Right ventricle myocardium inferior (tissue), 1 donor: ENCODE measurements around the gene COL4A1. TPM values are rescaled to one million over a fixed set of nuclear protein-coding genes. Genes with fewer than 3 reads are reported as not detected.

Source experiments
- ATAC-seq: fragments of 200-7000 bp; cut with Tn5 transposase; one replicate; pipeline ENCODE4 v1.9.1; 2020; ENCODE audit warnings: mild to moderate bottlenecking, moderate library complexity
- DNase-seq: peaks from one replicate; pipeline ENCODE4 v3.0.0; 2021; ENCODE audit errors: missing footprints
- intact Hi-C: fragments of 100-400 bp; cut with DNase I; formaldehyde crosslinking; loops from one replicate; pipeline ENCODE4 v1.11.0; 2022
- total RNA-seq: library from RNA; stranded (reverse); fragmentation: NEBNext Ultra II Directional; extraction: Animal tissue kit (Norgen Biotek cat#: 25700); gene quantifications from one replicate; pipeline ENCODE4 v1.2.1, GENCODE V29; 2021
- donor health status: DM: no; HTN: yes; CAD: no; lungs with severe emphysema.

Gene COL4A1
- total RNA-seq, 1 donor from 2014 or later = 128 TPM

DNA sequence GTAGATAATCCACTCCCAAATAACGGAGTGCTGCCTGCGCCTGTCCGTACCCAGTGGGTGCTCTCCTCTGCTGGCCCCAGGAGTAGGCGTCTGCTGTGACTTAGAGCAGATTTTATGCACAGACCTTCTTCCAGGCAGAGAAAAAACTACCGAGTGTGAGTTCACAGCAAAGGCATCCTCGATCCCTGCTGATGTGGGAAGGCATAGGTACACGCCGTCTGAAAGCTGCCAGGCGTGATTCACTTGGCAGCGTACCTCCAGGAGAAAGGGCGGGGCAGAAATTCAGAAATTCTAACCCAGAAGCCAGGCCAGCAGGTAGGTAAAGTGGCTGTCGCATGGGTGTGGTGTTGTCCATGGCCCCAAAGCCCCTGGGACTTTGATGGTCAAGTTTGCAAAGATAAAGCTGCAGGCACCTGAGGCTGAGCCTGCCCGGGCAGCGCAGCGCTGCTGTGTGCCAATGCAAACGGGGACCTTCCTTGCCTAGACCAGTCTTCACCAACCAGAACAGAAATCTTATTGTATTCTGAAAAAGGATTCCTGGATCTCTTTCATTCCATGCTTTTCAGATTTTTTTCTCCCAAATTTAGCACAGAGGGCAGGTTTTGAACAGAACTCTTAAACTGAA, 36.4 kb upstream of the COL4A1 start:
- intact Hi-C loops = loop anchor here (5.0 kb wide), 1 partner anchor 36 kb away; the partner anchor contains the start of genes COL4A1 and COL4A2
- no peak for DNase-seq
- no peak for ATAC-seq

DNA sequence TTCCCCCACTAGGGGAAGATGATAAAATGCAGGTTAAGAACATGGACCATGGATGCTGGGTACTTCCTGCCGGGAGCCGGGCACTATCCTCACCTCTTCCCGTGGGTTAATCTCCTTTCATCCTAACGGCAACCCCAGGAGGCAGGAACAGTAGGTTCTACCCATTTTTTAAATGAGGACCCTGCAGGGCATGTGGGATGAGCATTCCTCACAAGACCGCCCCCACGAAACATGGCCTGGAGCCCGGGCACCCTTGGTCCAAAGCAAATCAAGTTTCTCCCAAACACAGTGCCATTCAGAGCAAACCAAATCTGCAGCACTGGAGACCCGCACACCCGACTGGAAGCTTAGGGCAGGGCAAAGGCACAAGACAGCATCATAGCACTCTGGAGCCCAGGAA, 35.5 kb upstream of the COL4A1 start:
- DNase-seq = no peak
- intact Hi-C loops = loop anchor here (5.0 kb wide), 1 partner anchor 35 kb away; the partner anchor contains the start of genes COL4A1 and COL4A2
- ATAC-seq = no peak

DNA sequence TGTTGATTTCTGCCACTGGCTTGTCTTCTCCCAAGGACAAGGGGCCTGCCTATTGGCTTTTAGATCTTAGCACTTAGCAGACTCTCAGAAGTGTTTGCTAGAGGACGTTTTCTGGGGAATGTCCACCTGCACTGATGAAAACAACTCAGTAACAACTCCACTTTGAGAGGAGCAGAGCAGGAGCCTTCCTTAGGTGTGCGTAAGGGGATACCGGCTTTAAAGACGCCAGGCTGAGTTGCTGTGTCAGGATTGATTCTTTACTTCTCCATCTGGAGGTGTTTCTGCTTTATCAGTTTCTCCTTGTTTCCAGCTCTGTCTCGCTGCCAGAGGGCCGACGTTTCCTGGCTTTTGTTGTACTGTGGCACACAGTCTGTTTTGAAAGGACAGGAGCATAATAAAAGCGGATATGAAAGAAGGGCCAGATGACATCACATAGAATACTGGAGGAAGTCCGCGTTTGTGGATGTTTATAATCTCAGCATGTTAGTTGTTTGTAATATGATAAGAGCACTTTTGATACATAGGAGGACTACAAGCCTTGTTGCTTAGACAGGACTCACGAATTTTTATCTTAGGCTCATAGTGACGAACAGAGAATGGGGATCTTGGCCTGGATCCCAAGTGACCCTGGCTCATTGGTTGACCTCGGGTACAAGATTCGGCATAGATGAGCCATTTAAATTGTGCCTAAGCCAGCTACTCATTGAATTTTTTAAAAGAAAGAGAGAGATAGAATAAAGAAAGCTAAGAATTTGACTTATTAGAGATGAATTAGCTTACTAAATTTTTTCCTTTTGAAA, 34.7 kb upstream of the COL4A1 start:
- no peak for ATAC-seq
- intact Hi-C loops = loop anchor here (5.0 kb wide), 1 partner anchor 34 kb away; the partner anchor contains the start of genes COL4A1 and COL4A2
- no peak for DNase-seq

GRCh38 chr13:110340812-110341444, 34.0 kb upstream of the COL4A1 start:
- ATAC-seq (peak; percentile 50), DNase-seq (peak; percentile 91)
- intact Hi-C loops = loop anchor here (5.0 kb wide), 1 partner anchor 34 kb away; the partner anchor contains the start of genes COL4A1 and COL4A2

GRCh38 chr13:110339975-110340550, 33.1 kb upstream of the COL4A1 start:
- intact Hi-C loops = loop anchor here (5.0 kb wide), 1 partner anchor 33 kb away; the partner anchor contains the start of genes COL4A1 and COL4A2
- DNase-seq = no peak

DNA sequence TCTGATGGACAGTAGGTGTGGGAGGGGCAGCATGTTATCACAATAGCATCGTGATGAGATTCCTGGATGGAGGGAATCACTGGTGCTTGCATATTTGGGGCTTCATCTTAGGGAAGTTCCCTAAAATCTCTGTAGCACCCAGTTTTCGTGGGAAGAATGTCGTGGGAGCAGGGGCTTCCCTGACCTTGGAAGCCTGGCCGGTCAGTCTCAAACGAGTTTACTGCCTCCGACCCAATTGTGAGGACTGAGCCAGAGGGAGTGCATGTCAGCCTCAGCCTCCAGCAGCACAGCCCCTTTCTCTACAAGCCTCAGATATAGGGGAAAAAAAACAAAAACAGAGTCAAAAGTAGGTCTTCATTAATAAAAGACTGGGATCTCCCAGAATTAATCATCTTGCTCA, 32.3 kb upstream of the COL4A1 start:
- intact Hi-C loops = no loop called here
- ATAC-seq (no peak), DNase-seq (no peak)

More at GRCh38 chr13:110339975-110340550, 33.1 kb upstream of the COL4A1 start:
- ATAC-seq = no peak

DNA sequence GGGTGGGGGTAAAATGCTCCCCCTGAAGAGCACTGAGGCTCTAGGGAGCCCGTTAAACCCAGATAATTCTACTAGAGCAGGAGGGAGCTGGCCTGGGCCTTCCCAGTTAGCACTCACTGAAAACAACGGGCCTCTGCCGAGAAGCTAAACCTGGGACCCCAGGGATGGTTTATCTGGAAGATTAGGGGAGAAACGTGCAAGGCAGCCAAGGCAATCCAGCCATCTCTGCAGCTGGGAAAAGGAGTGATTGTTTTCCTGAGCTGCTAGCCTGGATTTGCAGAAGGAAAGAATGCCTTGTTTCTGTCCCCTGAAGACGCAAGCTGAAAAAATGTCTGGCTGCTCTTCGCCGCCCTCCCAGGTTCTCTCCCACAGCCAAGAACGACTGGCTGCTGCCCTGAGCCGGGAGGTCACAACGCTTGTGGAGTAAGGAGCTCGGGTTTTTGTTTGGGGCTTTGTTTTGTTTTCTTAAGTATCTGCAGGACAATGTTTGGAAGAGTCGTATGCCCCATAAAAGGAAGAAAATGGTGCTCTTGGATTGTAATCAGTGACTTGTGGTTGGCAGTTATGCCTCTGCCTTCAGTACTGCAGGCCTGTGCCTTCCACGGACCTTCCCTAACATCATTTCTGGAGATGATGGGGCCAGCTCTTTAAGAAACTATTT, 31.6 kb upstream of the COL4A1 start:
- ATAC-seq (peak; percentile 86), DNase-seq (peak; percentile 81)
- intact Hi-C loops = no loop called here

- intact Hi-C loops = no loop called here
- ATAC-seq (no peak), DNase-seq (no peak)
Observed at GRCh38 chr13:110337247-110337646, 30.3 kb upstream of the COL4A1 start.

- ATAC-seq (no peak), DNase-seq (no peak)
- intact Hi-C loops = no loop called here
Observed at GRCh38 chr13:110336681-110337080, 29.7 kb upstream of the COL4A1 start.

GRCh38 chr13:110336108-110336507, 29.2 kb upstream of the COL4A1 start:
- intact Hi-C loops = no loop called here
- ATAC-seq = no peak
- DNase-seq = no peak

DNA sequence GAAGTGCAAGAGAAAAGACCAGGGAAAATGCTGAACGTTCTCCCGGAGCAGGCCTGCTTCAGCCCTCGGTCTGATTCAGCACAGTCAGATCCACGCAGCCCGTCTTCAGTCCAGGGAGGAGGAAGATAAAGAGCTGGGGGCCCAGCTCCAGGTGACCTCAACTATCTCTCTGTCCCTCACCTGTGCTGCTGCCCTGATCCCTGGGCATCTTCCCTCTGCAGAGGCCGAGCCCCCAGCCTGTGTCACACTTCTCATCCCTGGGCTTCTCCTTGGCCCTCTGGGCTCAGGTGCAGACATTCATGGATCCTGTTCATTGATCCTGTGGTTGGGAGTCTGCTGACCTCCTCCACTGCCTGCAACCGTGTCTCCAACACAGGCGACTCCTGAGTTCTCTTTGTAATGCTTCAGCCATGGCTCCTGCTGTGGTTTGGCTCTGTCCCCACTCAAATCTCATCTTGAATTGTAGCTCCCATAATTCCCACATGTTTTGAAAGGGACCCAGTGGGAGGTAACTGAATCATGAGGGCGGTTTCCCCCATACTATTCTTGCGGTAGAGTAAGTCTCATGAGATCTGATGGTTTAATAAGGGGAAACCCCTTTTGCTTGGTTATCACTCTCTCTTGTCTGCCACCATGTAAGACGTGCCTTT, 28.0 kb upstream of the COL4A1 start:
- ATAC-seq (no peak), DNase-seq (no peak)
- intact Hi-C loops = no loop called here

GRCh38 chr13:110334256-110334655, 27.3 kb upstream of the COL4A1 start:
- DNase-seq (no peak), ATAC-seq (no peak)
- intact Hi-C loops = no loop called here

GRCh38 chr13:110333837-110334236, 26.9 kb upstream of the COL4A1 start:
- no peak for DNase-seq
- intact Hi-C loops = no loop called here
- ATAC-seq = no peak

GRCh38 chr13:110332750-110333149, 25.8 kb upstream of the COL4A1 start:
- DNase-seq (no peak), ATAC-seq (no peak)
- intact Hi-C loops = no loop called here

DNA sequence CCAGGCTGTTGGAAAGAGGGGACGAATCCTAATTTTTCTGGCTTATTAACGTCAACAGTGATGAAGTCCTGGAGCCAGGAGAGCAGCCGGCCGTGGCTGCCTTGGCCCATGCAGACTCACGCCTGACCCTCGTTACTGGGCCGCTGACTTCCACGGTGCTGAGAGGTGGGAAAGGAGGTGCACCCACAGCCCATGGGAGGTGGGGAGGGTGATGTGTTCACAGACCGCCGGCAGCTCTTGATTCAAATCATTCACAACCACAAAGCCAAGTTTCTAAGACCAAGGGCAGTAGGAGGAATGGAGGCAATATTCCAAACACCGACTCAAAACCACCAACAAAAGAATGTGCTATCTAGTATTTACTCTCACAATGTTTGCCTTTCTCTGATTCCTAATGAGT, 24.4 kb upstream of the COL4A1 start:
- ATAC-seq (no peak), DNase-seq (no peak)
- intact Hi-C loops = no loop called here

- no peak for ATAC-seq
- intact Hi-C loops = no loop called here
- no peak for DNase-seq
Observed at GRCh38 chr13:110330491-110331011, 23.6 kb upstream of the COL4A1 start.

GRCh38 chr13:110329798-110330461, 23.0 kb upstream of the COL4A1 start:
- intact Hi-C loops = no loop called here
- ATAC-seq = peak; percentile 20
- DNase-seq = no peak
